ENCODE measurements around the gene PPP1R1B. TPM values are rescaled to one million over a fixed set of nuclear protein-coding genes. Genes with fewer than 3 reads are reported as not detected.

The PPP1R1B gene
- total and polyA plus RNA-seq, 4 donors, result 16.5 to 329 (median 48.0) TPM

DNA sequence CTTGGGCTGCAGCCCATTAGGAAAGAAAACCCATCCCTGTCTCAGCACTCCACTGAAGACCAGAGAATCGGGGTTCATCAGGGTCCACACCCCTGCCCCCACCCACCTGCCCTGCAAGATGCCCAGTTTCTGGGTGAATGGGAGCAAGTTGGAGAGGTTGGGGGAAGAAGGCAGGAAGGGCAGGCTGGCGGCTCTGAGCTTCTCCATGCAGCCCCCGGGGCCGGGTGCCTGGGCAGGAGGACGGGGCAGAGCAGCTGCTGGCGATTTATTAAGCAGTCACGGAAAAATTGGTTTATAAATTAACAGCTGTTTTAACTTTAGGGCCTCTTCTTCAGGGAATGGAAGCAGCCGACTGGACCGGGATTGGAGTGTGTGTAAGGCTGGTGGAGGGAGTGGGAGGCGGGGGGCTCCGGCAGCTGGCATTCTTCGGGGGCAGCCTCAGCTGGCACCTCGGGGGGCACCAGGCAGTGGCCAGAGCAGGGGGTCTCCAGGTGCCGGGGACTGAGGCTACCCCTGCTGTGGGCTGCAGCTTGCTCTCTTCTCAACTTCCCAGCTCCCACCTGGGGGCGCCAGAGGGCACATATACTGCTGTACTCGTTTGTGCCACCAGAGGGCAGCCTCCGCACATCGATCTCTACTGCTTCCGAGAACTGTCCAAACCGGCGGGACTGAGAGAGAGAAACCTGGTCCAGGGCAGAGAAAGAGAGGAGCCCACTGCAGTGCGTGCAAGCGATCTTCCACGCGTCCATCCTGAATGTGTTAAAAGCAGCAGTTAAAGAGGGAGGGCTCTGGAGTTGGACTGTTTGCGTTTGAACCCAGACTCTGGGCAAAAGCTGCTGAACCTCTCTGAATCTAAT, 5.0 kb upstream of the PPP1R1B start:
- peaks cover 20% of the 10 kb centered on the region for H3K27me3 ChIP-seq (ENCODE audit: control insufficient read depth, insufficient read depth, low read length)
- no peak overlapping the region for H3K4me3 ChIP-seq (ENCODE audit: low read depth, low read length)
- no peak overlapping the region for H3K27ac ChIP-seq (ENCODE audit: low read depth, low read length)
- 6% methylated on average over 22 of the region's 26 CpGs for WGBS (ENCODE audit: insufficient coverage)
- H3K36me3 ChIP-seq (ENCODE audit: control insufficient read depth, insufficient read depth, low read length), result no peaks in the 10 kb centered on the region
- H3K4me1 ChIP-seq (ENCODE audit: control insufficient read depth, insufficient read depth, low read length), result peaks cover 60% of the 10 kb centered on the region
- DNase-seq (ENCODE audit: low read depth in 4 of 6, low spot score in 6 of 6), result peak; percentile 69 to 96 (median 82)
- H3K9me3 ChIP-seq (ENCODE audit: control insufficient read depth, insufficient read depth, low read length), result no peaks in the 10 kb centered on the region

DNA sequence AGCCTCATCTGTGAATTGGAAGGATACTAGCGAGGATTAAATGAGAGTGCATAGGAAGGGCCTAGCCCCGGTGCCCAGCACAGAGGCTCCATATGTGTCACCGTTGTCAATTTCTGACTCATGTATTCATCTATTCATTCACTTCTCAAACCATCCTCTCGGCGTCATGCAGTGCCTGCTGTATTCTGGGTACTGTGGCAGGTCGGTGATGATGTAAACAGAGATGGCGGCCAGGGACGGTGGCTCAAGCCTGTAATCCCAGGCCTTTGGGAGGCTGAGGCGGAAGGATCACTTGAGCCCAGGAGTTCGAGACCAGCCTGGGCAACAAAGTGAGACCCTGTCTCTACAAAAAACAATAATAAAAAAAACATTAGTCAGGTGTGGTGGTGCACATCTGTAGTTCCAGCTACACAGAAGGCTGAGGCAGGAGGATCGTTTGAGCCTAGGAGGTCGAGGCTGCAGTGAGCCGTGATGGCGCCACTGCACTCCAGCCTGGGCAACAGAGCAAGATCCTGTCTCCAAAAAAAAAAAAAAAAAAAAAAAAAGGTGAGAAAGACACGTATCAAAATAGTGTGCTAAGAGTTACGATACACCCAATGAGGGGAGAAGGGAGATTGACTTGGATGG, 4.3 kb upstream of the PPP1R1B start:
- no peaks in the 10 kb centered on the region for H3K36me3 ChIP-seq (ENCODE audit: control insufficient read depth, insufficient read depth, low read length)
- H3K9me3 ChIP-seq (ENCODE audit: control insufficient read depth, insufficient read depth, low read length), result no peaks in the 10 kb centered on the region
- no peak overlapping the region for H3K4me3 ChIP-seq (ENCODE audit: low read depth, low read length)
- no peak for DNase-seq (ENCODE audit: low read depth in 4 of 6, low spot score in 6 of 6)
- no peak overlapping the region for H3K27ac ChIP-seq (ENCODE audit: low read depth, low read length)
- WGBS (ENCODE audit: insufficient coverage), result 71% methylated on average over 6 of the region's 16 CpGs
- H3K4me1 ChIP-seq (ENCODE audit: control insufficient read depth, insufficient read depth, low read length), result peaks cover 59% of the 10 kb centered on the region
- H3K27me3 ChIP-seq (ENCODE audit: control insufficient read depth, insufficient read depth, low read length), result peaks cover 25% of the 10 kb centered on the region

GRCh38 chr17:39623356-39623950, 3.3 kb upstream of the PPP1R1B start:
- H3K27me3 ChIP-seq (ENCODE audit: control insufficient read depth, insufficient read depth, low read length), result peaks cover 32% of the 10 kb centered on the region
- no peak overlapping the region for H3K4me3 ChIP-seq (ENCODE audit: low read depth, low read length)
- no peak overlapping the region for H3K27ac ChIP-seq (ENCODE audit: low read depth, low read length)
- peaks cover 64% of the 10 kb centered on the region for H3K4me1 ChIP-seq (ENCODE audit: control insufficient read depth, insufficient read depth, low read length)
- WGBS (ENCODE audit: insufficient coverage), result 6% methylated on average over 7 of the region's 16 CpGs
- peak in 4 of 6 donors; percentile 64 to 92 (median 79) for DNase-seq (ENCODE audit: low read depth in 4 of 6, low spot score in 6 of 6)
- no peaks in the 10 kb centered on the region for H3K9me3 ChIP-seq (ENCODE audit: control insufficient read depth, insufficient read depth, low read length)
- no peaks in the 10 kb centered on the region for H3K36me3 ChIP-seq (ENCODE audit: control insufficient read depth, insufficient read depth, low read length)

DNA sequence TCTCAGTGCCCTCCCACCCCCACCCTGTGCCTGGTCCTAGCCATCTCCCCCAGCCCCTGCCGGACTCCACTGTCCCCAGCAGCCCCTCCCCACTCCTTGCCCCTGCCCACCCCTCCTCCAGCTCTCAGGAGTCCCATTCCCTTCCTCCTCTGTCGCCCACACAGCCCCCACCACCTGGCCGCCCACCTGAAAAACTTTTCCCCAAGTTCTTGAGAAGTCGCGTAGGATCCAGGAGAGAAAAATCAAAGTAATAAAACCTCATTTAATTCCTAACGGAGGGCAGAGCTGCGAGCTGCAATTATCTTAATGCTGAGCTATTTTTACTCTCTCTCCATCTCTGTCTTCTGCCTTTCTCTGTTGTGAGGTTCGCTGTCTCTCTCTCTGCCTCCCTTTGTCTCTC, 2.4 kb upstream of the PPP1R1B start:
- peaks cover 64% of the 10 kb centered on the region for H3K4me1 ChIP-seq (ENCODE audit: control insufficient read depth, insufficient read depth, low read length)
- no peak for DNase-seq (ENCODE audit: low read depth in 4 of 6, low spot score in 6 of 6)
- H3K36me3 ChIP-seq (ENCODE audit: control insufficient read depth, insufficient read depth, low read length), result no peaks in the 10 kb centered on the region
- no peak overlapping the region for H3K27ac ChIP-seq (ENCODE audit: low read depth, low read length)
- H3K9me3 ChIP-seq (ENCODE audit: control insufficient read depth, insufficient read depth, low read length), result no peaks in the 10 kb centered on the region
- H3K27me3 ChIP-seq (ENCODE audit: control insufficient read depth, insufficient read depth, low read length), result peaks cover 32% of the 10 kb centered on the region
- WGBS (ENCODE audit: insufficient coverage), result 56% methylated on average over 7 of the region's 8 CpGs
- no peak overlapping the region for H3K4me3 ChIP-seq (ENCODE audit: low read depth, low read length)

DNA sequence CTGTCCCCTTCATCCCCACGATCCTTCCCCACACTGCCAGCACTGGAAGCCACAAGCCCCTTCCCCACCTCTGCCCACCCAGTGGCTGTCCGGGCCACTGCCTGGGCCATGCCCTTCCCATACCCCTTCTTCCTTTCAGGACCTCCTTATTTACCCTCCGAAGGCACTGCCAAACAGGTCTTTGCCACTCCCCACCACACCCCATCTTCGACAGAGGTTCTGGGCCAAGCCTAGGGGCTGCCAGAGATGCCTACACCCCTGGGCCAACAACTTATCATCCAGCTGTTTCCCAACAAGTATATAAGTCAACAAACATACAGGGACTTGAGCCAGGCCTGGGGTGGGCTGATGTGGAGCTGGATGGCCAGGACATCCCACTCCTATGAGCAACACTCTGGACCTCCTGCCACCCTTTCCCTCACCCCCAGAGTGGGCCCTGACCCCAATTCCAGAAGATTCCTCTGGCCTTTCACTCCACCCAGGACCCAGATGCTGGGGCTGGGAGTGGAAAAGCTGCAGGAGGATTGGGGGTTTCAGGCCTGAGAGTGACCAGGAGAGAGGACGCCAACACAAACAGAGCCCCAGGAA, 1.5 kb upstream of the PPP1R1B start:
- Histone ChIP-seq H3K4me3 (ENCODE audit: low read depth, low read length) (no peak overlapping the region), H3K9me3 (ENCODE audit: control insufficient read depth, insufficient read depth, low read length) (no peaks in the 10 kb centered on the region), H3K27me3 (ENCODE audit: control insufficient read depth, insufficient read depth, low read length) (peaks cover 32% of the 10 kb centered on the region), H3K36me3 (ENCODE audit: control insufficient read depth, insufficient read depth, low read length) (peaks cover 4% of the 10 kb centered on the region), H3K4me1 (ENCODE audit: control insufficient read depth, insufficient read depth, low read length) (peaks cover 69% of the 10 kb centered on the region), H3K27ac (ENCODE audit: low read depth, low read length) (no peak overlapping the region)
- DNase-seq (ENCODE audit: low read depth in 4 of 6, low spot score in 6 of 6), result peak in 1 of 6 donors; percentile 65
- WGBS (ENCODE audit: insufficient coverage), result 67% methylated on average over 3 of the region's 5 CpGs

- Histone ChIP-seq H3K27ac (ENCODE audit: low read depth, low read length) (no peak overlapping the region), H3K27me3 (ENCODE audit: control insufficient read depth, insufficient read depth, low read length) (peaks cover 32% of the 10 kb centered on the region), H3K4me1 (ENCODE audit: control insufficient read depth, insufficient read depth, low read length) (peaks cover 71% of the 10 kb centered on the region), H3K4me3 (ENCODE audit: low read depth, low read length) (peak overlapping the region; percentile 51), H3K9me3 (ENCODE audit: control insufficient read depth, insufficient read depth, low read length) (no peaks in the 10 kb centered on the region), H3K36me3 (ENCODE audit: control insufficient read depth, insufficient read depth, low read length) (peaks cover 8% of the 10 kb centered on the region)
- DNase-seq (ENCODE audit: low read depth in 4 of 6, low spot score in 6 of 6), result no peak
- under 1% methylated on average over 72 of the region's 72 CpGs for WGBS (ENCODE audit: insufficient coverage)
Observed at GRCh38 chr17:39627047-39627711, 427 bp downstream of the PPP1R1B start.

DNA sequence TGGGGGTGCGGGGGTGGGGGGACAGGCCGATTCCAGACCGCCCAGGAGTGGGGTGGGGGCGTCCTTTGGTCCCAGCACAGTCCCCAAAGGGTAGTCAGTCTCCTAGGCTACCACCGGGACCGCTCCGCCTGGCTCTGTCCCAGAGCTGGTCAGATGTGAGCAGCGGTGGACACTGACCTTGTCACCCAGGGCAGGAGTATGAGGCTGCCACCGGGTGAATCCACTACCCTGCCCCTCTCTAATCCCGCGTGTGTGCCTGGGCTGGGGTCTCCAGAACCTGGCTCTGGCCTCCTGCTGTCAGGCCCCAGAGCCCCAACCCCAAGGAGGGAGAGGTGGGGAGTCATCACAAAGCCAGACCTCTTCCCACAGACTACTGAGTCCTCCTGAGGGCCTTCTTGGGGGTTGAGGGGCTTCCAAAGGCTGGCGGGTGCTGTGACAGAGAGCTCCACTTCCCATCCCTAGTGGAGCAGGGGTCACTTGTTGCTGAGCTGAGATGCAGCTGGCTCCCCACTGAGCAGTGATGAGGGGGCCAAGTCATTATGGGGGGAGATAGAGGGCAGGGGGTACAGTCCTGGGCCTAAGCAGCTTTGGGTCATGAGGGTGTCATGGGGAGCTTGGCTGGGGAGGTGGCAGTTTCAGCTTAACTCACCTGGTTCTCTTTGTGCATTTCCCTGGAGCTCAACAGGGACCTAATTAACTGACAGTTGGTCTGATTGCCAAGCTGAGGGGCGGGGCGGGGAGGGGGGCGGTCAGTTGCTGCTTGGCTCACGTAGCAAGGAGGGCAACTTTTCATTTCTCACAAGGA, 1.2 kb downstream of the PPP1R1B start:
- Histone ChIP-seq H3K27ac (ENCODE audit: low read depth, low read length) (no peak overlapping the region), H3K4me3 (ENCODE audit: low read depth, low read length) (peak overlapping the region; percentile 51), H3K4me1 (ENCODE audit: control insufficient read depth, insufficient read depth, low read length) (peaks cover 76% of the 10 kb centered on the region), H3K27me3 (ENCODE audit: control insufficient read depth, insufficient read depth, low read length) (peaks cover 32% of the 10 kb centered on the region), H3K9me3 (ENCODE audit: control insufficient read depth, insufficient read depth, low read length) (no peaks in the 10 kb centered on the region), H3K36me3 (ENCODE audit: control insufficient read depth, insufficient read depth, low read length) (peaks cover 8% of the 10 kb centered on the region)
- WGBS (ENCODE audit: insufficient coverage), result 15% methylated on average over 12 of the region's 16 CpGs
- no peak for DNase-seq (ENCODE audit: low read depth in 4 of 6, low spot score in 6 of 6)

DNA sequence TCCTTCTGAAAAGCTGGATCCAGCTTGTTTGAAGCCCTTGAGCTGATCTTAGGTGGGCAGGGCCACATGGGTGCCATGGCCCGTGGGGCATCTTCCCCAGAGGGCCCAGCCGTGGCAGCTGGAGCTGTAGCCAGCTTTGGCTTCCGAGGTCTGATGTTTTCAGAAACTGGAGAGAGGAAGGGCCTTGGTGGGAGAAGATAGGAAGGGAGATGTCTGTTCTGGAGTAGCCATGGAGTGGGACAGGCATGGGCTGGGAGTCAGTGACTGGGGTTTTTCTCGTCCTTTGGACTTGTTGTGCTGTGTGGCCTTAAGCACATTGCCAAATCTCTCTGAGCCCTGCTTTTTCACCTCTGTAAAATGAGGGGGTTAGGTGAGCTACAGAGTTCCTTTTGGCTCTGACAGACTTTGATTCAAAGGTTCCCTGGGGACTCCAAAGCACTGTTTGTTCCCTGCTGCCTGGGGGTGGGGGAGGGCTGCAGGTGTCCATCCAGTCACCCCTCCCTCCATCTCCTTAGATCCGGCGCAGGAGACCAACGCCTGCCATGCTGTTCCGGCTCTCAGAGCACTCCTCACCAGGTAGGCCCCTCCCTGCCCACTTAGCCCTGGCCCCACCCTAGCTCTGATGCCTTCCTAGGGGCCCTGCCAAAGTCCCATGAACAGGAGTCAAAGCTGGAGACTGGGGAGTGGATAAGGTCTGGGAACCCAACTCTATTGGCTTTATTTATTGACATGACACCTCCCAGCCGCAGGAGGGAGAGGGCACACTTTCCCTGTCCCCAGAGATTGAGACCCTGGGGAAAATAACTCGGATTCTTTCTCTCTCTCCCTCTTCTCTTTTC, 2.1 kb downstream of the PPP1R1B start:
- DNase-seq (ENCODE audit: low read depth in 4 of 6, low spot score in 6 of 6), result no peak
- peaks cover 78% of the 10 kb centered on the region for H3K4me1 ChIP-seq (ENCODE audit: control insufficient read depth, insufficient read depth, low read length)
- peak overlapping the region; percentile 51 for H3K4me3 ChIP-seq (ENCODE audit: low read depth, low read length)
- 50% methylated on average over 4 of the region's 10 CpGs for WGBS (ENCODE audit: insufficient coverage)
- H3K36me3 ChIP-seq (ENCODE audit: control insufficient read depth, insufficient read depth, low read length), result peaks cover 8% of the 10 kb centered on the region
- H3K27ac ChIP-seq (ENCODE audit: low read depth, low read length), result no peak overlapping the region
- H3K27me3 ChIP-seq (ENCODE audit: control insufficient read depth, insufficient read depth, low read length), result peaks cover 32% of the 10 kb centered on the region
- no peaks in the 10 kb centered on the region for H3K9me3 ChIP-seq (ENCODE audit: control insufficient read depth, insufficient read depth, low read length)
